Cerebellar nuclear complex (tissue), 1 donor: ENCODE results near the gene CDH11.

Experiments used
- DNase-seq, 2 experiments: peaks; one replicate each; lab custom pipeline; 2025; lab: John Stamatoyannopoulos, UW

CDH11 gene

GRCh38 chr16:65032387-65032786 is 89.5 kb downstream of the CDH11 start:
- no peak for DNase-seq

DNA sequence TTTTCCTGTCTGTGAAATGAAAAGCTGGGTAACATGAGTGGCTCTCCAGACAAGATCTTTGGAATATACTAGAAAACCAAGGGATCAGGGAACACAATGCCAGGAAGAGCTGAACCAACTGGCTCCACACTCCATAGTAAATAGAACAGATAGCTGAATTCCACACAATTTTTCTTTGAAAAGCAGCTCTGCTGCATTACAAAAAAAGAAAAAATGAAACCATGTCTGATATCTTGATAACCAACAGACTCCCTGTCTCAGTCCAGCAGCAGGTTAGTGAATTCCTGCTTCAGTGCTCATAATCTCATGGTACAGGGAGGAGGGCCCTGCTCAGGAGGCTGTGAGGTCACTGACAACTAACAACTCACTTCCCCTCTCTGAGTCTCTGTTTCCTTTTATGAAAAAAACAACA is 97.1 kb downstream of the CDH11 start:
- DNase-seq: no peak

DNA sequence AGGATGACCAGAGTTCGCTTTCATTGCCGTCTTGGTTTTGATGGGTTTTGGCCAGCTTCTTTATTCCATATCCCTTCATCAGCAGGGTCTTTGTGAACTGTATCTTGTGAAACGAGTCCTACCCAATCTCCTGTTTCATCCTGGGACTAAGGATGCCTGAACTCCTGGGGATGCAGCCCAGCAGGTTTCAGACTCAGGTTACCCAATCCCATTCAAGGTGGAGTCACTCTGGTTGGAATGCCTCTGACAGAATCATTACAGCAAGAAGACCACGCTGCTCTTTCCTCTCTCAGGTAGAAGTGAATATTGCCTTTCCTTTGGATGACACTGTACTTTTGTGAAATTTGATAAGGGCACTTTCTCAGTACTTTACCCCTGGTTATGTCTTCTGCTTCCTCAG is 98.1 kb downstream of the CDH11 start:
- DNase-seq: no peak

DNA sequence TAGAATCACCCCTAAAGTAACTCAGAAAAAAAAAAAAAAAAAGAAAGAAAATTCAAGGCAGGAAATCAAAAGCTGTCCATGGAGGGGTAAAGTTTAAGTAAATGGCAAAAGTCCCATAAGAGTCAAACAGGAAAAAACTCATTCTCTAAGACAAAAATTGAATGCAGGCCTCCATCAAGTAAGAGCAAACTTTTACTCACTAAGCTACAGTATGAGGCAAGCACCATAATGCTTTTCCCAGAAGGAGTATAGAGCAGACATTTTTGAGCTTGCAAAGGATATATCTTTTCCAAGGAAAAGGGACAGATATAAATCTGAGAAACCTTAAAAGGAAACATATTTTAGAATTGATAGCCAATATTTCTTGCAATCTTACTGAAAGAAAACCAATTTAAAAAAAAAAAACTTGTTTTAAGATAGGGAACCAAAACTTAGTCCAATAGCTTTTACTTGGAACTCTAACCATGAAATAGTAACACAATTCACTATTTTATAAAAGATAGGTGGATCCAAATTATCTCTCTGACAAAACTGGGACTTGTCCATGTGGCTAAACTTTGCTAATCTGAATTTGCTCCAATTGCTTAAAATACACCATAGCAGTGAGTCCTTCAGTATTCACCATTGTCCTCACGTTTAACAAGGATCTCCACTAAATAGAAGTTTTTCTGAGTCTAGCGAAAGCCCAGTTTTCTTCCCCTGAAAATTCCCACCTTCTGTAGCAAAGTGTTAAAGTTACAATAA is 99.8 kb downstream of the CDH11 start:
- DNase-seq: no peak

- no peak for DNase-seq
Measured at GRCh38 chr16:65016754-65017153, 105.1 kb downstream of the CDH11 start.

DNA sequence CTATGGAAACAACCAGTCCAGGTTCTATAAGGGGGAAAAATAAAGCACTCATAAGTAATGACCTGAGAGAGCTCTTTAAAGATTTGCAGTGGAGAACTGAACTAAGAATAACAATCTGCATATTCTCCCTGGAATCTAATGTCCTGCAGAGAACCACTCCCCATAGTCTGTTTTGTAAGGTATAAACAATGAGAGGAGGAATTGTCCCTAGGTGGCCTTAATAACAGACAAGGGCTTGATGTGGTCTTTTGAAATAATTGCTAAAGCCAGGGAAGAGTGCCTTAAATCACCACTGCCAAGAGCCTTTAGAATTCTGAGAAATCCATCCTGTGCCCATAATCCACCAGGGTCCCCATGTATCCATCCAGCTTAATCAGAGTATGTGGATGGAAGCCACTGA is 106.3 kb downstream of the CDH11 start:
- DNase-seq: no peak

DNA sequence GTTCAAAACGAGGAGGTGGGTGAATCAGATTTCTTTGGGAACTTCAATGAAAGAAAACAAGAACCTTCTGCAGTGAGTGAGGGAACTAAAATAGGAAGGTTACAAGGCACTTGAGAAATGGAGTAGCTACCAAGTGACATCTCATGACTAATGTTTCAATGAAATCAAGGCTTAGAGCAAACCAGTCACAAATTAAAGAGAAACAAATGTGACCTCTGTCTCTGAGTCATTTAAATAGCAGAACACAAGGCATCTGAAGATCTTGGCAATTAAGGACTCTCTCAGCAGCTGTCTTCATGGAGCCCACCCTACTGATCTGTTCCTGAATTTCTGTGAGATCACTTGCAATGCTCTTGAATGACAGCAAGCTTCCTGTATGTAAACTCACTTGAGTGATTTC is 109.5 kb downstream of the CDH11 start:
- DNase-seq: no peak

GRCh38 chr16:65010125-65010524 is 111.7 kb downstream of the CDH11 start:
- DNase-seq: no peak

DNA sequence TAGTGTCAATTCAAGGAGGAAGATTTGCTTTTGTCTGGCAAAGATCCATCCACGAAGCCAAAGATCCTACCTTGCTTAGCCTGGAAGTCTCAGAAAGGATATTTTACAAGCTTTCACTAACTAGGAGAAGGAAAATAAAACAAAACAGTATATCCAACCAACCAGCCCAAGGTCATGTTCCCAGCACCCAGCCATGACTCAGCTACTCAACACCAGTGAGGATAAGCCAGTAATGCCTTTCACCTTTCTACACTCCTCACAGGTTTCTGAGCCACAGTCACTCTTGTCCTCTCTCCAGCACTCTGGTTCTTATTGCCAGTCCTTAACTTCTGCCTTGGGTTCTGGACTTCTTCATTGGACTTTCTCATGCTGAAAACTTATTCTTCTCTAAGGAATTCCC is 116.2 kb downstream of the CDH11 start:
- DNase-seq: no peak

- DNase-seq: no peak
Measured at GRCh38 chr16:65004570-65004969, 117.3 kb downstream of the CDH11 start.

GRCh38 chr16:65003621-65004020 is 118.2 kb downstream of the CDH11 start:
- DNase-seq: no peak

DNA sequence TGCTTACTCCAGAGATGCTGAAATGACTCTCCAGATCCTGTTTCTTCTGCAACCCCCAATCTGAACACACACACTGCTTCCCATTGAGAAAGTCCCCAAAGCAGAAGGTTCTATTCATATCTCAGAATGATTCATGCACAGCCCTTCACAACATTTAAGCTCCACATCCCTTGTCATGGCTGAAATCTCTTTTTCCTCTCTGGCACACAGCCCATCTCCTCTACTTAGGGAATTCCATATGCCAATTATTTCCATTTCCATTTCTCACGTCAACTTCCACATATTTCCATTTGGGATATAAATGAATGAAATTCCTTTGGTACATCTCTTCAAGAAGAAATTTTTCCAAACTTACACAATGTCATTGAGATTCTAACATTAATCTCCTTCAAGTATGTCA is 119.6 kb downstream of the CDH11 start:
- no peak for DNase-seq

- DNase-seq: no peak
Measured at GRCh38 chr16:65000654-65001053, 121.2 kb downstream of the CDH11 start.

GRCh38 chr16:64997751-64998150 is 124.1 kb downstream of the CDH11 start:
- no peak for DNase-seq

DNA sequence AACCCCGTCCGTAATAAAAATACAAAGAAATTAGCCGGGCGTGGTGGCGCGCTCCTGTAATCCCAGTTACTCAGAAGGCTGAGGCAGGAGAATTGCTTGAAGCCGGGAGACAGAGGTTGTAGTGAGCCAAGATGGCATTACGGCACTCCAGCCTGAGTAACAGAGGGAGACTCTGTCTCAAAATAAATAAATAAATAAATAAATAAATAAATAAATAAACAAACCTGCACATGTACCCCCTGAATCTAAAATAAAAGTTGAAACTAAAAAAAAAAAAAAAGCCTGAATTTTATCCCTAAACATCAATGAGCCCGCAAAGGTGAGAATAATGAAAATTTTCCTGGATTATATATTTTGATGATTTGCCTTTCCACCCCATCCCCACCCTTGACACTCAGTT is 124.7 kb downstream of the CDH11 start:
- DNase-seq: no peak

GRCh38 chr16:64996641-64997040 is 125.2 kb downstream of the CDH11 start:
- DNase-seq: no peak

- DNase-seq: no peak
Measured at GRCh38 chr16:64993464-64993863, 128.4 kb downstream of the CDH11 start.

GRCh38 chr16:64991001-64991400 is 130.9 kb downstream of the CDH11 start:
- no peak for DNase-seq

DNA sequence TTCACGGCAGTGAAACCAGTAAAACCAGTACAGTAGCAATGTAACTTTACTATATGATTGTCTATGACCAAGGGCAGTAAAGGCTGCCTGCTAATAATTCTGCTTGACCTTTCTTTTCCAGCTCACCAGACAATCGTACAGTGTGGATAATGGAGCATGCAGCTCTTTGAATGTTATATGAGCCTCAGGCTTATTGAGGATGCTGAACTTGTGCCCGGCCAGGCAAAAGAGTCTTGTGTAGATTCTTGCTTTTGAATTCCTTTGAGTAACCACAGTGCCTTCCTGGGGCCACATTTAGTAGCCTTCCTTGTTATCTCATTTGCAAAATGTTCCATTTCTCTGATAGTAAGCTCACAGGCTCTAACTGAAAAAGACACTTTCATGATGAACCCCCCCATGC is 131.8 kb downstream of the CDH11 start:
- DNase-seq: no peak

DNA sequence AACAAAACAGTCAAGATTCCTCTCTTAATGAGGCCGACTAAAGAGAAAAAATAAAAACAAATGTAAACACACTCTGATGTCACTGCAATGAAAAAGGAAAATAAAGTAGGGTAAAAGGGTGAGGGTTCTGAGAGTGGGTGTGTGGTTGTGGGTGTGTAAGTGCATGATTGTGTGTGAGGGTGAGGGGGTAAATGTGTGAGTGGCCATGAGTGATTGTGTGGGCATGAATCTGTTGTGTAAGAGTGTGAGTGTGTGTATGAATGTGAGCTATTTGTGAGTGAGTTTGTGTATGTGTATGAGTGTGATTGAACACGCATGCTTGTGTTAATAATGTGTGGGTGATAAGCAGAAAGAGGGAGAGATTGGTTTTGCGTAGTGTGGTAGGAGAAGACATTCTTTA is 132.8 kb downstream of the CDH11 start:
- DNase-seq: no peak

DNA sequence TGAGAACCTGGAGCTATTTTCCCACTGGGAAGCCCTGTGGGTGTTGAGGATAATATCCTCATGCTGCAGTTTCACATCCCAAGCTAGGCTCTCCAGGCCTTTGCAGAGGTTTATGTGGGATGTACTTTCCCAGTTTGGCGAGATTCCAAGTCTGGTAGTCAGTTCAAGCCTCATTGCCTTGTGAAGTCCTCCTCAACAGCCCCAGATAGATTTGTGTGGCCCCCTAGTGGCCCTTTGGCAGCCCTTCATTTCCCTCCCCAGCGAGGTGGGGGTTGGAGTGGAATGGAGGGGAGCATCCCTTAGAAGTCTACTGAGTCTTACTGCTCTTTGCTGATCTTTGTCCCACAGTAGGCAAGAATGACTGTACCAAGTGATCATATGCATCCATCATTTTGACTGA is 137.9 kb downstream of the CDH11 start:
- no peak for DNase-seq

DNA sequence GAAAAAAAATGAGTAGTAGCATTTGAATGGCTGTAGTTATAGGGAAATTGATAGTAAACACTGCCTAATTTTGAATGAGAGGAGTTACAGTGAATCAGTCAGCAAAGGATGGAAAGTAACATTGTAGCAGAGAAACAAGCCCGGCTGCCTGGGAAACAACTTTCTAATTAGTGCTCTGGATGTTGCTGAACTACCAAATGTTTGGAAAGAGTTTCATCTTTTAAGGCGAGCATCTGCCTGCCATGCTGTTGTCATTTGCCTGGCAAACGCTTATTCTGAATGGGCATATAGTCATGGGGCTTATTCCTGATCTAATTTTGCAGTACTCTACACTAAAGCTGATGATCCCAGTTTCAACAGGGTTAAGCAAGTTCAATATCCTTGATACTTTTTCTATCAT is 138.6 kb downstream of the CDH11 start:
- no peak for DNase-seq

DNA sequence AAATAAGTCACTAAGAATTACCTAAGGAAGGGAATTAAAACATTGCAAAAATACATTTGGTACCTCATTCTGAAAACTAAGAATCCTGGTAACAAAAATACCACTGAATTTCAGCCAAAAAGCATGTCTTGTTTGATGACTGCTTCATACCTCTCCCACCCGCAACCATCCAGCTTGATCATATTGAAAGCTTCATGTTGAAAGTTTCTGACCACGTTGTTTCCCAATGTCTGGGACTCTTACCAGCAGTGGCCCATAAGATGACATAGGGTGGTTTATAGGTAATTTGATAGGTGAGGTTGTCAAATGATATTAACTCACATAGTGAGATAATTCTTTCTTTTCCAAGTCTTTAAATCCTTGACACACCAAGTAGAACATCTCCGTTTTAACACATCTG is 139.3 kb downstream of the CDH11 start:
- DNase-seq: no peak

- DNase-seq: no peak
Measured at GRCh38 chr16:64981568-64982281, 140.1 kb downstream of the CDH11 start.
